Lower leg skin (tissue), 3 donors: ENCODE data around the gene CARD11.

Source experiments
- POLR2A ChIP-seq, 2 donors: fragments of 450-650 bp; IDR thresholded peaks; one replicate each; pipeline ENCODE4 v1.6.1; 2016 to 2017; ENCODE audit warnings: antibody characterized with exemption in 2 of 2, mild to moderate bottlenecking in 1 of 2, moderate library complexity in 1 of 2
- TF ChIP-seq, protein P1 (sequence below), 3 donors: fragments of 450-650 bp; IDR thresholded peaks; one replicate each; pipeline ENCODE4 v1.5.1; 2016; ENCODE audit warnings: antibody characterized with exemption in 3 of 3, mild to moderate bottlenecking in 3 of 3, moderate library complexity in 2 of 3

DNA sequence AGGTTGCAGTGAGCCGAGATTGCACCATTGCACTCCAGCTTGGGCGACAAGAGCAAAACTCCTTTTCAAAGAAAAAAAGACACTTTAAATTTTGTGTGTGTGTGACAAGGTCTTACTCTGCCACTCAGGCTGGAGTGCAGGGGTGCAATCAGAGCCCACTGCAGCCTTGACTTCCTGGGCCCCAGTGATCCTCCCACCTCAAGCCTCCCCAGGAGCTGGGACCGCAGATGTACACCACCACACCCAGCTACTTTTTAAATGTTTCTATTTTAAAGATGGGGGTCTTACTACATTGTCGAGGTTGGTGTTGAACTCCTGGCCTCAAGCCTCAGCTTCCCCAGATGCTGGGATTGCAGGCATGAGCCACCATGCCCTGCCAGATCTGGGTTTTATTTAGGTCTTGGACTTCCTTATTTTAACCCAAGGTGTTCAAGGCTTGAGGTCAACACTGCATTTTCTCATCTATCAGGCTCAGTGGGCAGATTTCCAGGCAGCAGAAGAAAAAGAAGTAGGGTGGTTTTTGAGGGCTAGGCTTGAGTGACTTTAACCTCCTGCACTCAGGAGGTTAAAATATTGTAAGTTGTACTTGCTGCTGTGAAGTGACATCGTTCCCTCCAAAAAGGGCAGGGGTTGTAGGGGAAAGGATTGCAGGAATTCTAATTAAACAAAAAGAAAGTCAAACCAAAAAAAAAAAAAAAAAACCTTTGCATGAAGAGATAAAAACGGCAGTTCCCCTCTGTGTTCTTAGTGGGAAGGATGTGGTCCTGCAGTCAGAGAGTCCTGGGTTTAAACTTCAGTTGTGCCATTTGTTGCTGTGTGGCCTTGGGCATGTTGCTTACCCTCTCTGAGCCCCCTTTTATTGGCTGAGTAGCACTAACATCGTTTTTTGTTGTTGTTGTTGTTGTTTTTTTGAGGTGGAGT is 71.5 kb downstream of the CARD11 start:
- TF ChIP-seq POLR2A (IDR thresholded peaks at IDR 0.05), result no peak
- TF ChIP-seq, protein P1, sequence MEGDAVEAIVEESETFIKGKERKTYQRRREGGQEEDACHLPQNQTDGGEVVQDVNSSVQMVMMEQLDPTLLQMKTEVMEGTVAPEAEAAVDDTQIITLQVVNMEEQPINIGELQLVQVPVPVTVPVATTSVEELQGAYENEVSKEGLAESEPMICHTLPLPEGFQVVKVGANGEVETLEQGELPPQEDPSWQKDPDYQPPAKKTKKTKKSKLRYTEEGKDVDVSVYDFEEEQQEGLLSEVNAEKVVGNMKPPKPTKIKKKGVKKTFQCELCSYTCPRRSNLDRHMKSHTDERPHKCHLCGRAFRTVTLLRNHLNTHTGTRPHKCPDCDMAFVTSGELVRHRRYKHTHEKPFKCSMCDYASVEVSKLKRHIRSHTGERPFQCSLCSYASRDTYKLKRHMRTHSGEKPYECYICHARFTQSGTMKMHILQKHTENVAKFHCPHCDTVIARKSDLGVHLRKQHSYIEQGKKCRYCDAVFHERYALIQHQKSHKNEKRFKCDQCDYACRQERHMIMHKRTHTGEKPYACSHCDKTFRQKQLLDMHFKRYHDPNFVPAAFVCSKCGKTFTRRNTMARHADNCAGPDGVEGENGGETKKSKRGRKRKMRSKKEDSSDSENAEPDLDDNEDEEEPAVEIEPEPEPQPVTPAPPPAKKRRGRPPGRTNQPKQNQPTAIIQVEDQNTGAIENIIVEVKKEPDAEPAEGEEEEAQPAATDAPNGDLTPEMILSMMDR (IDR thresholded peaks at IDR 0.05), result no peak
